Sigmoid colon (tissue), 4 donors: ENCODE results near the gene MARVELD2.
"Not testable (repeated sequence)": the region's sequence is repeated elsewhere in the genome, so short reads cannot be mapped to it uniquely, and the experiment has no call there.

Source experiments
- EP300 ChIP-seq, 4 donors: sonication (generic); formaldehyde crosslinking; IDR thresholded peaks; one replicate each; pipeline ENCODE4 v1.6.1; 2017; ENCODE audit warnings: antibody characterized with exemption in 4 of 4
- POLR2A ChIP-seq, 2 donors: fragments of 450-650 bp; IDR thresholded peaks; one replicate each; pipeline ENCODE4 v1.6.1; 2016; ENCODE audit warnings: antibody characterized with exemption in 2 of 2, mild to moderate bottlenecking in 2 of 2, moderate library complexity in 2 of 2
- POLR2AphosphoS5 ChIP-seq, 4 donors: sonication (generic); formaldehyde crosslinking; IDR thresholded peaks; one replicate each; pipeline ENCODE4 v1.6.1; 2017; ENCODE audit warnings: antibody characterized with exemption in 4 of 4
- TF ChIP-seq, protein P1 (sequence below), 4 experiments: fragments of 450-650 bp in 3 of 4; fragments of 200-600 bp in 1 of 4; IDR thresholded peaks; one replicate each; pipeline ENCODE4 v1.5.1; 2016 to 2019; ENCODE audit warnings: antibody characterized with exemption in 4 of 4, mild to moderate bottlenecking in 3 of 4, moderate library complexity in 2 of 4

DNA sequence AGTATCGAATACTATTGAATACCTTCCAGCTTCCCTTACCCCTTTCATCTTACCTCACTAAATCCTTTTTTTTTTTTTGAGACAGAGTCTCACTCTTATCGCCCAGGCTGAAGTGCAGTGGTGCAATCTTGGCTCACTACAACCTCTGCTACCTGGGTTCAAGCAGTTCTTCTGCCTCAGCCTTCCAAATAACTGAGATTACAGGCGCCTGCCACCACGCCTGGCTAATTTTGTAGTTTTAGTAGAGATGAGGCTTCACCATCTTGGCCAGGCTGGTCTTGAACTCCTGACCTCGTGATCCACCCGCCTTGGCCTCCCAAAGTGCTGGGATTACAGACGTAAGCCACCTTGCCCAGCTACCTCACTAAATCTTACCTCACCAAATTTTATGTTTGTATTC lies 63.4 kb downstream of the MARVELD2 start:
- TF ChIP-seq POLR2A, POLR2AphosphoS5, EP300 (IDR thresholded peaks at IDR 0.05): not testable (repeated sequence)
- TF ChIP-seq, protein P1, sequence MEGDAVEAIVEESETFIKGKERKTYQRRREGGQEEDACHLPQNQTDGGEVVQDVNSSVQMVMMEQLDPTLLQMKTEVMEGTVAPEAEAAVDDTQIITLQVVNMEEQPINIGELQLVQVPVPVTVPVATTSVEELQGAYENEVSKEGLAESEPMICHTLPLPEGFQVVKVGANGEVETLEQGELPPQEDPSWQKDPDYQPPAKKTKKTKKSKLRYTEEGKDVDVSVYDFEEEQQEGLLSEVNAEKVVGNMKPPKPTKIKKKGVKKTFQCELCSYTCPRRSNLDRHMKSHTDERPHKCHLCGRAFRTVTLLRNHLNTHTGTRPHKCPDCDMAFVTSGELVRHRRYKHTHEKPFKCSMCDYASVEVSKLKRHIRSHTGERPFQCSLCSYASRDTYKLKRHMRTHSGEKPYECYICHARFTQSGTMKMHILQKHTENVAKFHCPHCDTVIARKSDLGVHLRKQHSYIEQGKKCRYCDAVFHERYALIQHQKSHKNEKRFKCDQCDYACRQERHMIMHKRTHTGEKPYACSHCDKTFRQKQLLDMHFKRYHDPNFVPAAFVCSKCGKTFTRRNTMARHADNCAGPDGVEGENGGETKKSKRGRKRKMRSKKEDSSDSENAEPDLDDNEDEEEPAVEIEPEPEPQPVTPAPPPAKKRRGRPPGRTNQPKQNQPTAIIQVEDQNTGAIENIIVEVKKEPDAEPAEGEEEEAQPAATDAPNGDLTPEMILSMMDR (IDR thresholded peaks at IDR 0.05): not testable (repeated sequence)
